SK-N-MC (cell line): ENCODE measurements around the gene FHIT.

ENCODE experiments used
- EZH2 ChIP-seq: fragments of 200-600 bp; sonication (generic); IDR thresholded peaks from one replicate; pipeline ENCODE4 v1.6.1; 2017; ENCODE audit warnings: antibody characterized with exemption
- POLR2AphosphoS5 ChIP-seq: IDR thresholded peaks from 2 replicates; pipeline ENCODE4 v1.6.1; 2012; ENCODE audit warnings: mild to moderate bottlenecking, low read depth, low read length, borderline replicate concordance

DNA sequence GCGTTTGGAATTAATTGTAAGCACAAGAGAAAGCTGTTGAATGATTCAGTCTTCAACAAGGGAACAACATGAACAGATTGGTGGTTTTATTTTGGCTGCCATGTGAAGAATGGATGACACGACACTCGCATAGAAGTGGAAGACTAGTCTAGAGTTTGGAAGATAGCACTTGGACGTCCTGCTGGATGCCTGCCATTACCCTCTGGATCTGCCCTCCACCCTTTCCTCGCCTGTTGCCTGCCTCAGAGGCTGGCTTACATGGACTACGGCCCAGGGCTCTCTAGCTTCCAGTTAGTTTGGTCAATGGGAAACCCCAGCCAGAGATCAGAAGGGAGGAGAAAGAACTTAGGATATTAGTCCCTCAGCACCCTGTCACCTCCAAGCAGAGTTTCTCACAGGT, 493.5 kb downstream of the FHIT start:
- no peak for TF ChIP-seq POLR2AphosphoS5
- TF ChIP-seq EZH2: no peak
